Gastroesophageal sphincter (tissue), 4 donors: ENCODE results near the gene CCDC191. TPM values are rescaled to one million over a fixed set of nuclear protein-coding genes. Genes with fewer than 3 reads are reported as not detected.

Experiments
- ATAC-seq: fragments of 150-250 bp; one replicate; pipeline ENCODE4 v1.9.1; 2016; ENCODE audit warnings: mild to moderate bottlenecking, moderate library complexity
- H3K27ac ChIP-seq, 4 donors: fragments of 200-600 bp; sonication (generic) in 3 of 4; 1 replicate in 3 of 4; 2 replicates in 1 of 4; pipeline ENCODE4 v1.5.1; 2016 to 2019
- H3K27me3 ChIP-seq: fragments of 200-600 bp; sonication (generic); one replicate; pipeline ENCODE4 v1.5.1; 2019
- H3K36me3 ChIP-seq, 2 donors: fragments of 200-600 bp; sonication (generic); one replicate each; pipeline ENCODE4 v1.5.1; 2019; ENCODE audit warnings: control low read depth in 1 of 2
- H3K4me1 ChIP-seq, 3 donors: fragments of 200-600 bp; sonication (generic); 1 replicate in 2 of 3; 2 replicates in 1 of 3; pipeline ENCODE4 v1.5.1; 2016 to 2019; ENCODE audit warnings: control low read depth in 2 of 3
- H3K4me3 ChIP-seq, 2 donors: fragments of 200-600 bp; sonication (generic); one replicate each; pipeline ENCODE4 v1.5.1; 2019; ENCODE audit warnings: mild to moderate bottlenecking in 1 of 2, moderate library complexity in 1 of 2
- H3K9me3 ChIP-seq, 3 donors: fragments of 200-600 bp; sonication (generic); one replicate each; pipeline ENCODE4 v1.5.1; 2017 to 2019; ENCODE audit warnings: control low read depth in 2 of 3
- CTCF ChIP-seq, 4 experiments: fragments of 200-600 bp in 2 of 4; fragments of 450-650 bp in 2 of 4; sonication (generic) in 1 of 4; IDR thresholded peaks; one replicate each; pipeline ENCODE4 v1.5.1; 2017 to 2019; ENCODE audit warnings: antibody characterized with exemption in 4 of 4, mild to moderate bottlenecking in 2 of 4, moderate library complexity in 2 of 4
- EP300 ChIP-seq: sonication (generic); formaldehyde crosslinking; IDR thresholded peaks from one replicate; pipeline ENCODE4 v1.6.1; 2017; ENCODE audit warnings: antibody characterized with exemption, mild to moderate bottlenecking
- POLR2A ChIP-seq, 2 donors: fragments of 450-650 bp; IDR thresholded peaks; one replicate each; pipeline ENCODE4 v1.6.1; 2017; ENCODE audit warnings: antibody characterized with exemption in 2 of 2, mild to moderate bottlenecking in 2 of 2, moderate library complexity in 1 of 2
- POLR2AphosphoS5 ChIP-seq: sonication (generic); formaldehyde crosslinking; IDR thresholded peaks from one replicate; pipeline ENCODE4 v1.6.1; 2017; ENCODE audit warnings: antibody characterized with exemption
- WGBS, 2 donors: methylation state at CpG; one replicate each; pipeline ENCODE4 v1.1.5; 2018; ENCODE audit warnings: low coverage in 1 of 2; 5-methylcytosine and 5-hydroxymethylcytosine counted together
- total RNA-seq, 4 donors: library from RNA; depleted of rRNA; stranded (reverse); fragments of >200 nt; gene quantifications; one replicate each; pipeline ENCODE4 v1.1.0, GENCODE V29; 2016

Gene CCDC191
- total RNA-seq, 4 donors from 2014 or later, result 3.5 to 7.9 (median 4.6) TPM

DNA sequence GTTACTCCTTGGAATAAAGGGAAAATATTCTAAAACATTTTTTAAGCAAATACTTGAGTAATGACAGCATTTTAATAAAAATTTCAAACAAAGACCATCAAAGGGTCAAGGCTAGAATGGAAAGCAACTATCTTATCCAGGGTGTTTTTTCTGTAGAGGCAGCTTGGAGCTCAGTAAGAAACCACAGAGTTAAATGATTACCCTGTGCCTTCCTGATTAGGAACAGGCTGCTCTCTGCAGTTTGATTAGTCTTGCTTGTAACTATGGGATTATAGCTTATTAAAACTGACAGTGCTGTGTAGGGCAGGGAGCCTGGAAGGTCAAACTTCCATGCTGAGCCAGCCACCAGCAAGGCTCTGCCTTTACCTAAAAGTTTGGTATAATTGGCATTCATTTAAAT, 33.3 kb upstream of the CCDC191 start:
- Histone ChIP-seq H3K27ac (no peak overlapping the region), H3K9me3 (no peaks in the 10 kb centered on the region), H3K4me3 (no peak overlapping the region), H3K4me1 (peaks cover 0 to 18% (median 2%) of the 10 kb centered on the region in 3 donors), H3K36me3 (peaks cover 0 to 46% of the 10 kb centered on the region in 2 donors), H3K27me3 (no peaks in the 10 kb centered on the region)
- TF ChIP-seq CTCF (IDR thresholded peaks at IDR 0.05), result no peak
- TF ChIP-seq POLR2A (IDR thresholded peaks at IDR 0.05), result no peak
- no peak for TF ChIP-seq POLR2AphosphoS5
- TF ChIP-seq EP300, result no peak
- no peak for ATAC-seq

- peaks cover 0 to 79% of the 10 kb centered on the region in 2 donors for H3K36me3 ChIP-seq
- 92 to 100% methylated on average over 1 to 2 of the region's 2 CpGs for WGBS, 2 donors
- no peak for ATAC-seq
- H3K9me3 ChIP-seq, result no peaks in the 10 kb centered on the region
- H3K4me3 ChIP-seq, result no peak overlapping the region
- no peak overlapping the region for H3K27ac ChIP-seq
- no peaks in the 10 kb centered on the region for H3K27me3 ChIP-seq
- no peaks in the 10 kb centered on the region for H3K4me1 ChIP-seq
- TF ChIP-seq CTCF (IDR thresholded peaks at IDR 0.05), result no peak
- no peak for TF ChIP-seq POLR2AphosphoS5
- no peak for TF ChIP-seq POLR2A (IDR thresholded peaks at IDR 0.05)
- no peak for TF ChIP-seq EP300
Measured at GRCh38 chr3:114086356-114086755, 30.0 kb upstream of the CCDC191 start.

DNA sequence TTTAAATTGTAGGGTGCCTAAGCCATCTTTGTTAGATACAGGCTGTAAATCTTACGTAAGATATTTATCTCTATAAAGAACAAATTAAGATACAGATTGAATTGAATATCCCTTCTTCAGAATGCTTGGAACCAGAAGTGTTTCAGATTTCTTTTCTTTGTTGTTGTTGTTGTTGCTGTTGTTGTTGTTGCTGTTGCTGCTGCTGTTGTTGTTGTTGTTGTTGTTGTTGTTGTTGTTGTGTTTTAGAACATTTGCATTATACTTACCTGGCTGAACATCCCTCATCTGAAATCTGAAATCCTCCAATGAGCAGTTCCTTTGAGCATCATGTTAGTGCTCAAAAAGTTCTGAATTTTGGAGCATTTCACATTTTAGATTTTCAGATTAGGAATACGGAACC, 26.8 kb upstream of the CCDC191 start:
- H3K36me3 ChIP-seq, result peaks cover 0 to 96% of the 10 kb centered on the region in 2 donors
- no peak for ATAC-seq
- no peaks in the 10 kb centered on the region for H3K9me3 ChIP-seq
- H3K4me3 ChIP-seq, result no peak overlapping the region
- TF ChIP-seq POLR2A (IDR thresholded peaks at IDR 0.05), result no peak
- TF ChIP-seq POLR2AphosphoS5, result no peak
- no peak for TF ChIP-seq CTCF (IDR thresholded peaks at IDR 0.05)
- TF ChIP-seq EP300, result no peak
- 82 to 100% methylated on average over 1 to 2 of the region's 2 CpGs for WGBS, 2 donors
- H3K27me3 ChIP-seq, result no peaks in the 10 kb centered on the region
- H3K27ac ChIP-seq, result no peak overlapping the region
- H3K4me1 ChIP-seq, result peaks cover 0 to 17% (median 0%) of the 10 kb centered on the region in 3 donors

- Histone ChIP-seq H3K4me1 (peaks cover 0 to 31% (median 0%) of the 10 kb centered on the region in 3 donors), H3K4me3 (no peak overlapping the region), H3K36me3 (peaks cover 3 to 96% of the 10 kb centered on the region in 2 donors), H3K9me3 (no peaks in the 10 kb centered on the region), H3K27me3 (no peaks in the 10 kb centered on the region), H3K27ac (no peak overlapping the region)
- TF ChIP-seq POLR2A (IDR thresholded peaks at IDR 0.05) (no peak), EP300 (no peak), POLR2AphosphoS5 (no peak)
- ATAC-seq, result no peak
Measured at GRCh38 chr3:114081037-114081436, 24.7 kb upstream of the CCDC191 start.

GRCh38 chr3:114080201-114080600, 23.9 kb upstream of the CCDC191 start:
- Histone ChIP-seq H3K4me3 (no peak overlapping the region), H3K4me1 (peaks cover 0 to 31% (median 0%) of the 10 kb centered on the region in 3 donors), H3K27ac (no peak overlapping the region), H3K36me3 (peaks cover 3 to 96% of the 10 kb centered on the region in 2 donors), H3K9me3 (no peaks in the 10 kb centered on the region), H3K27me3 (no peaks in the 10 kb centered on the region)
- no peak for ATAC-seq
- no peak for TF ChIP-seq CTCF (IDR thresholded peaks at IDR 0.05)
- TF ChIP-seq EP300, result no peak
- no peak for TF ChIP-seq POLR2AphosphoS5
- TF ChIP-seq POLR2A (IDR thresholded peaks at IDR 0.05), result no peak
